HG03039 (cell line): ENCODE measurements around the gene ADAMTS2.
"Not testable (repeated sequence)": the region's sequence is repeated elsewhere in the genome, so short reads cannot be mapped to it uniquely, and the experiment has no call there.

Experiments
- ATAC-seq: cut with Tn5 transposase; IDR thresholded peaks from one replicate; pipeline ENCODE4 v1.9.1; 2021; ENCODE audit warnings: mild to moderate bottlenecking, moderate library complexity; ENCODE audit not compliant: unreplicated experiment

ADAMTS2 gene

GRCh38 chr5:179118756-179119414 is 226.4 kb downstream of the ADAMTS2 start:
- ATAC-seq, result no peak

GRCh38 chr5:179118338-179118737 is 226.9 kb downstream of the ADAMTS2 start:
- no peak for ATAC-seq

GRCh38 chr5:179115845-179116524 is 229.3 kb downstream of the ADAMTS2 start:
- no peak for ATAC-seq

- ATAC-seq, result no peak
These were observed 230.0 kb downstream of the ADAMTS2 start for GRCh38 chr5:179115307-179115706.

- ATAC-seq, result no peak
These were observed 230.5 kb downstream of the ADAMTS2 start for GRCh38 chr5:179114756-179115155.

- no peak for ATAC-seq
These were observed 231.2 kb downstream of the ADAMTS2 start for GRCh38 chr5:179113945-179114641.

GRCh38 chr5:179113143-179113530 is 232.1 kb downstream of the ADAMTS2 start:
- ATAC-seq, result no peak

- ATAC-seq, result no peak
These were observed 232.7 kb downstream of the ADAMTS2 start for GRCh38 chr5:179112469-179113142.

GRCh38 chr5:179111267-179112207 is 233.7 kb downstream of the ADAMTS2 start:
- no peak for ATAC-seq

- ATAC-seq, result no peak
These were observed 234.7 kb downstream of the ADAMTS2 start for GRCh38 chr5:179110528-179110927.

GRCh38 chr5:179101282-179101681 is 244.0 kb downstream of the ADAMTS2 start:
- not testable (repeated sequence) for ATAC-seq

GRCh38 chr5:179089502-179089901 is 255.8 kb downstream of the ADAMTS2 start:
- no peak for ATAC-seq

- ATAC-seq, result no peak
These were observed 264.5 kb downstream of the ADAMTS2 start for GRCh38 chr5:179080724-179081123.

GRCh38 chr5:179079165-179079987 is 265.9 kb downstream of the ADAMTS2 start:
- ATAC-seq, result no peak

- no peak for ATAC-seq
These were observed 279.6 kb downstream of the ADAMTS2 start for GRCh38 chr5:179065703-179066102.

- no peak for ATAC-seq
These were observed 284.2 kb downstream of the ADAMTS2 start for GRCh38 chr5:179061025-179061424.
